WTC11 (cell line): ENCODE measurements around the gene AHCYL1. TPM values are rescaled to one million over a fixed set of nuclear protein-coding genes. Genes with fewer than 3 reads are reported as not detected.

Experiments used
- ATAC-seq: fragments of 200-7000 bp; cut with Tn5 transposase; 2 replicates; pipeline ENCODE4 v1.10.0; 2021; ENCODE audit warnings: mild to moderate bottlenecking, moderate library complexity
- CTCF ChIA-PET: fragments of 300-600 bp; sonication (Branson Sonifier 250); formaldehyde crosslinking; loops from one replicate; lab custom pipeline; 2021; ENCODE audit warnings: antibody characterized with exemption; lab: Charles Lee
- POLR2A ChIA-PET: fragments of 350-600 bp; sonication (Branson Sonifier 250); formaldehyde crosslinking; loops from one replicate; lab custom pipeline; 2021; ENCODE audit warnings: antibody characterized with exemption; lab: Charles Lee
- DNase-seq: peaks from one replicate; pipeline ENCODE4 v3.0.0; 2021; ENCODE audit warnings: low spot score
- H3K27ac Mint-ChIP-seq: 2 replicates; pipeline ENCODE4 v1.8.0; 2021; ENCODE audit warnings: mixed read lengths
- H3K27me3 Mint-ChIP-seq: 2 replicates; pipeline ENCODE4 v1.8.0; 2021; ENCODE audit warnings: low read depth, mild to moderate bottlenecking, moderate library complexity, mixed read lengths
- H3K36me3 Mint-ChIP-seq: 2 replicates; pipeline ENCODE4 v1.8.0; 2021; ENCODE audit warnings: mixed read lengths
- H3K4me1 Mint-ChIP-seq: 2 replicates; pipeline ENCODE4 v1.8.0; 2022; ENCODE audit warnings: mixed read lengths
- H3K4me3 Mint-ChIP-seq: 2 replicates; pipeline ENCODE4 v1.8.0; 2021; ENCODE audit warnings: mild to moderate bottlenecking, moderate library complexity, mixed read lengths
- H3K9me3 Mint-ChIP-seq: 2 replicates; pipeline ENCODE4 v1.8.0; 2021; ENCODE audit warnings: mixed read lengths
- AR ChIP-seq: fragments of 250-450 bp; sonication (Bioruptor Pico); IDR thresholded peaks from 2 replicates; pipeline ENCODE4 v1.9.0; 2021; ENCODE audit warnings: mild to moderate bottlenecking
- ATF2 ChIP-seq: sonication (generic); formaldehyde crosslinking; IDR thresholded peaks from 2 replicates; pipeline ENCODE4 v1.8.1; 2022; ENCODE audit warnings: low read depth, missing genetic modification reagents, borderline replicate concordance
- CTCF ChIP-seq: fragments of 200-600 bp; IDR thresholded peaks from 2 replicates; pipeline ENCODE4 v1.8.0; 2022; ENCODE audit warnings: antibody characterized with exemption
- EMX1 ChIP-seq: fragments of 250-450 bp; sonication (Bioruptor Pico); IDR thresholded peaks from 2 replicates; pipeline ENCODE4 v1.8.0; 2021; ENCODE audit warnings: mild to moderate bottlenecking
- FOXJ3 ChIP-seq: sonication (generic); formaldehyde crosslinking; IDR thresholded peaks from 2 replicates; pipeline ENCODE4 v1.9.0; 2021; ENCODE audit warnings: missing genetic modification reagents, mild to moderate bottlenecking, borderline replicate concordance
- GTF2I ChIP-seq: fragments of 250-450 bp; sonication (Bioruptor Pico); conservative IDR thresholded peaks from 2 replicates; pipeline ENCODE4 v1.4.0; 2021; ENCODE audit warnings: mild to moderate bottlenecking
- JAZF1 ChIP-seq: fragments of 250-450 bp; sonication (Bioruptor Pico); IDR thresholded peaks from 2 replicates; pipeline ENCODE4 v1.9.0; 2021; ENCODE audit warnings: moderate library complexity, mild to moderate bottlenecking, inconsistent platforms
- JUN ChIP-seq: sonication (generic); formaldehyde crosslinking; IDR thresholded peaks from 2 replicates; pipeline ENCODE4 v1.8.0; 2023; ENCODE audit warnings: mild to moderate bottlenecking, missing genetic modification reagents
- MAX ChIP-seq: sonication (generic); formaldehyde crosslinking; IDR thresholded peaks from 2 replicates; pipeline ENCODE4 v1.8.0; 2022; ENCODE audit warnings: mild to moderate bottlenecking, missing genetic modification reagents
- NFYB ChIP-seq: sonication (generic); formaldehyde crosslinking; conservative IDR thresholded peaks from 2 replicates; pipeline ENCODE4 v1.8.0; 2022; ENCODE audit warnings: low read depth, missing genetic modification reagents
- SMAD4 ChIP-seq: sonication (generic); formaldehyde crosslinking; IDR thresholded peaks from 2 replicates; pipeline ENCODE4 v1.8.0; 2022; ENCODE audit warnings: mild to moderate bottlenecking, missing genetic modification reagents
- SOX15 ChIP-seq: fragments of 250-450 bp; sonication (Bioruptor Pico); IDR thresholded peaks from 2 replicates; pipeline ENCODE4 v1.9.0; 2021; ENCODE audit warnings: mild to moderate bottlenecking
- USF2 ChIP-seq: sonication (generic); formaldehyde crosslinking; IDR thresholded peaks from 2 replicates; pipeline ENCODE4 v1.8.1; 2023; ENCODE audit warnings: mild to moderate bottlenecking, missing genetic modification reagents, moderate library complexity
- ZBTB21 ChIP-seq: sonication (generic); formaldehyde crosslinking; IDR thresholded peaks from 2 replicates; pipeline ENCODE4 v1.8.1; 2023; ENCODE audit warnings: mild to moderate bottlenecking, missing genetic modification reagents, borderline replicate concordance
- ZMAT4 ChIP-seq: fragments of 250-450 bp; sonication (Bioruptor Pico); IDR thresholded peaks from 2 replicates; pipeline ENCODE4 v1.9.0; 2021; ENCODE audit warnings: mild to moderate bottlenecking
- ZNF263 ChIP-seq: sonication (generic); formaldehyde crosslinking; IDR thresholded peaks from 2 replicates; pipeline ENCODE4 v1.8.1; 2022; ENCODE audit warnings: low read depth, mild to moderate bottlenecking, moderate library complexity, missing genetic modification reagents
- ZNF281 ChIP-seq: sonication (generic); formaldehyde crosslinking; IDR thresholded peaks from 2 replicates; pipeline ENCODE4 v1.8.0; 2023; ENCODE audit warnings: mild to moderate bottlenecking, missing genetic modification reagents
- ZNF317 ChIP-seq: sonication (generic); formaldehyde crosslinking; IDR thresholded peaks from 2 replicates; pipeline ENCODE4 v1.8.1; 2023; ENCODE audit warnings: low read depth, mild to moderate bottlenecking, moderate library complexity, missing genetic modification reagents, borderline replicate concordance
- total RNA-seq: library from RNA; stranded (reverse); gene quantifications from 3 replicates; pipeline ENCODE4 v1.2.3, GENCODE V29; 2021

Gene AHCYL1
- total RNA-seq, 1 experiment from 2014 or later: 92.1 TPM

GRCh38 chr1:110069404-110070281 lies 85.1 kb downstream of the AHCYL1 start (continued):
- no peak for TF ChIP-seq ATF2
- no peak for TF ChIP-seq SMAD4 (CRISPR knock-in tag)
- no peak for TF ChIP-seq ZNF263 (CRISPR knock-in tag)

GRCh38 chr1:110070282-110070669 lies 85.7 kb downstream of the AHCYL1 start:
- H3K27me3 Mint-ChIP-seq: peaks cover 94% of the 10 kb centered on the region
- ATAC-seq (peak; percentile 5; the same call in 1 of the 2 replicates), DNase-seq (peak; percentile 37)
- H3K36me3 Mint-ChIP-seq: no peaks in the 10 kb centered on the region
- TF ChIP-seq FOXJ3 (CRISPR knock-in tag): no peak
- no peak for TF ChIP-seq JAZF1 (CRISPR knock-in tag)
- TF ChIP-seq ZNF317 (CRISPR knock-in tag): no peak
- TF ChIP-seq ZNF263 (CRISPR knock-in tag): no peak
- TF ChIP-seq SMAD4 (CRISPR knock-in tag): no peak
- TF ChIP-seq MAX (CRISPR knock-in tag): no peak
- TF ChIP-seq NFYB (CRISPR knock-in tag): no peak
- no peak for TF ChIP-seq ZMAT4 (CRISPR knock-in tag)
- no peak for TF ChIP-seq ZBTB21 (CRISPR knock-in tag)
- H3K4me1 Mint-ChIP-seq: peaks cover 15% of the 10 kb centered on the region
- peak overlapping the region; percentile 70 for H3K4me3 Mint-ChIP-seq
- no peaks in the 10 kb centered on the region for H3K9me3 Mint-ChIP-seq
- ChIA-PET CTCF (interaction anchor here (0.6 to 5.9 kb wide), 11 partner anchors 10 to 390 kb away, joined by 3 to 46 read pairs (median 5); partner anchors contain the start of genes AHCYL1 and SLC6A17), POLR2A (interaction anchor here (0.7 kb wide), 1 partner anchor 35 kb away, joined by 3 read pairs; no protein-coding TSS in a partner anchor)
- H3K27ac Mint-ChIP-seq: no peak overlapping the region

GRCh38 chr1:110070671-110071242 lies 86.2 kb downstream of the AHCYL1 start, which contains the start of gene ALX3:
ALX3 (minus strand) TSS chr1:110070672; CDS start chr1:110070612, 60 bp downstream.
- no peak within 1 kb of the TSS for H3K27ac Mint-ChIP-seq

More at GRCh38 chr1:110070671-110071242, 86.2 kb downstream of the AHCYL1 start, which contains the start of gene ALX3:
- ATAC-seq (peak; percentile 19), DNase-seq (peak; percentile 47)
- TF ChIP-seq CTCF (no peak), AR (CRISPR knock-in tag) (no peak), SOX15 (CRISPR knock-in tag) (no peak), JUN (CRISPR knock-in tag) (no peak), EMX1 (CRISPR knock-in tag) (no peak), GTF2I (CRISPR knock-in tag) (no peak), ZNF281 (CRISPR knock-in tag) (no peak), USF2 (CRISPR knock-in tag) (peak; percentile 22; the same call in 1 of the 2 replicates)
- peaks cover 15% of the 10 kb centered on the region for H3K4me1 Mint-ChIP-seq
- no peaks in the 10 kb centered on the region for H3K9me3 Mint-ChIP-seq
- peaks cover 94% of the 10 kb centered on the region for H3K27me3 Mint-ChIP-seq
- CTCF ChIA-PET: interaction anchor here (0.6 to 5.9 kb wide), 14 partner anchors 11 to 389 kb away, joined by 3 to 46 read pairs (median 5); partner anchors contain the start of genes AHCYL1, SLC6A17 and STRIP1
- POLR2A ChIA-PET: interaction anchor here (0.7 kb wide), 2 partner anchors 11 to 36 kb away, joined by 3 read pairs; no protein-coding TSS in a partner anchor
- peak within 1 kb of the TSS; percentile 70 for H3K4me3 Mint-ChIP-seq
- H3K36me3 Mint-ChIP-seq: no peaks in the 10 kb centered on the region
